Skeletal muscle cell (primary cell): Measurements from ENCODE around the gene FBRS.

Source experiments
- DNase-seq: peaks from one replicate; pipeline ENCODE4 v3.0.0-alpha.2; 2010; ENCODE audit warnings: low read depth
- H3K4me3 ChIP-seq: 2 replicates; pipeline ENCODE4 v1.5.1; 2011; ENCODE audit warnings: low read depth, mild to moderate bottlenecking, control low read depth, low read length, moderate library complexity

The FBRS gene

DNA sequence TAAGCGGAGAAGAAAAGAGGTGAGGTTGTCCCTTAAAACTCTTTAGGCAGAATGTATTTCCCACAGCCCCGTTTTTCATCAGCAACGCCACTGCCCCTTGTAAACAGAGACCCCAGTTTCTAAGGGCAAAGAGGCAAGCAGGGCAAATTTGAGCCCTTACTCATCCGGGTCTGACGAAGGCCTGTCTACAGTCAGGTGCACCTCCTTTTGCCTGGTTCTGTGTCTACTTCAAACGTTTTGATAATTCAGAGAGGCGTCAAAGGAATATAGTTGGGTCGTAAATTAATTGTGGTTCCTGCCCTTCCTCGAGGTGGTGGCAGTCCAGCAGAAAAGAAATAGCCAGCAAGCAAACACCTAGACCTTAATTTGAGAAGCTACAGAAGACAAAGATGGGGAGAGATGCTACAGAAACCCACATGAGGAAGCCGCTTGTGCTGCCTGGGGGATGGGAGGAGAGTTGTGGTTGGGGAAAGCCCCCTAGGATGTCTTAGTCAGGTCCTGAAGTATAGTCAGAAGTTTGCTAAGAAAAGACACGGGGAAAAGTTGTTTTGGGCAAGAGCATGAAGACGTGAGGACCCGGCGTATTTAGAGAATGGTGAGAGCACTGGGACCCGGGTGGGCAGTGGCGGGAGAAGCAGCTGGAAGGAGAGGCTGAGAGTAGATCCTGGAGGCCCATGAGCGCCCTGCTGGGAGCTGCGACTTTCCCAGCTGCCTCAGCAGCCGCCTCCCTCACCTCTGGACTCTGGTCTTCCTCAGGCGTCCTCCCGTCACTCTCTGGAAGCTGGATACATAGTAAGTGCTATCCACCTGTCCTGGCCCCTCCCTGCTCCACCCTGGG lies 2.4 kb downstream of the FBRS start:
- DNase-seq, result no peak
- H3K4me3 ChIP-seq, result peak overlapping the region; percentile 77

DNA sequence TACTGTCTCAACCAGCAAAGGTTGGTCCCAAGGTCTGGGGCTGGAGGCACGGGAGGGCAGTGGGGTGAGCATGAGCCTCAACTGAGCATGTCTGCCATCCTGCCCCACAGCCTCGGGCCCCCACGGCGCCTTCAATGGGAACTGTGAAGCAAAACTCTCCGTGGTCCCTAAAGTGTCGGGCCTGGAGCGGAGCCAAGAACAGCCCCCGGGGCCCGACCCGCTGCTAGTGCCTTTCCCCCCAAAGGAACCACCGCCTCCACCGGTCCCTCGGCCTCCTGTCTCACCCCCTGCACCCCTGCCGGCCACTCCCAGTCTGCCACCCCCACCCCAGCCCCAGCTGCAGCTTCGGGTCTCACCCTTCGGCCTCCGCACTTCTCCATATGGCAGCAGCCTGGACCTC lies 4.2 kb downstream of the FBRS start:
- no peak for DNase-seq
- H3K4me3 ChIP-seq, result no peak overlapping the region

DNA sequence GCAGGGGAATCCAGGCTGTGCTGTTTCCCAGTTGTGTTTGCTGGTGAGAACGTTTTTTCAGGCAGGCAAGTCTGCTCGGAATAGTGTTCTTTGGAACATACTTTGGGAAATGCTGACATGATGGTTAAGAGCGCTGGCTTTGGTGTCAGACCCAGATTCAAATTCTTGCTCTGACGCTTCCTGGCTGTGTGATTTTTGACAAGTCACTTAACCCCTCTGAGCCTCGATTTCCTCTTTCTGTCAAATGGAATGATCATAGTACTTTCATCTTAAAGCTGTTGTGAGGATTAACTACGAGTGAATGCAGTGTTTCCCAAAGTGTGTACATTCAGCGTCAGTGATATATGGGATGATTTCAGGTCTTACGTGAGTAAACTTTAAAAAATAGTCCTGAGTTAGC lies 4.8 kb downstream of the FBRS start:
- no peak overlapping the region for H3K4me3 ChIP-seq

GRCh38 chr16:30663820-30664219 lies 5.6 kb downstream of the FBRS start:
- H3K4me3 ChIP-seq, result no peak overlapping the region
- no peak for DNase-seq

More for the DNA sequence above, 4.8 kb downstream of the FBRS start:
- no peak for DNase-seq

DNA sequence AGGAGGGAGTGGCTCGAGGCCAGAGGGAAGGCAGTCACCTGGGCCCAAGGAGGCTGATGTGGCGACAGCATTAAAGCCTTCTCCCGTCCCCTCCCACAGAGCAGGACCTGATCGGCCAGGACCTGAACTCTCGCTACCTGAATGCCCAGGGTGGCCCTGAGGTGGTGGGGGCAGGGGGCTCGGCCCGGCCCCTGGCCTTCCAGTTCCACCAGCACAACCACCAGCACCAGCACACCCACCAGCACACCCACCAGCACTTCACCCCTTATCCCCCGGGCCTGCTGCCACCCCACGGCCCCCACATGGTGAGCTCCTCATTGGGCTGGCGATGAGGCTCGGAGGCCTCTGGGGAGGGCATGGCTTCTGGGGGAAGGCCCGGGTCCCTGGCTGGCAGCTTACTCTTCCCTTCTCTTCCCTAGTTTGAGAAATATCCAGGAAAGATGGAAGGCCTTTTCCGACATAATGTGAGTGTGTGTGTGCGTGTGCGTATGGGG lies 6.4 kb downstream of the FBRS start:
- H3K4me3 ChIP-seq, result no peak overlapping the region
- no peak for DNase-seq

GRCh38 chr16:30665155-30665829 lies 7.1 kb downstream of the FBRS start:
- DNase-seq, result no peak
- no peak overlapping the region for H3K4me3 ChIP-seq

DNA sequence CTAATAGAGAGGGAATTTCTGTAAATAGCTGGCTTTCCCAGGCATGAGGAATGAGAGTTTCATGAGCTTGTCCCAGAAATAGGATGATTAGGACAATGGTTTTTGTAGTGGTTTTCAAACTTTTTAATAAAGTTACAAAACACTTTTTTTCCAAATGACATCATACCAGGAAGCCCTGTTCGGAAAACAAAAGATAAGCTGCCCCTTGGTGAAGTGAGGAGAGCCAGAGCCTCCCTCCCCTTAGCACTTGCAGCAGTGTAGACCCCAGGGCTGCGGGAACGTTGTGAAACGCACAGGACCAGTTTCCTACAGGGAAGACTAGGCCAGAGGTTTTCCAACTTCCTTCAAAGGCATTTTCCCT lies 7.6 kb downstream of the FBRS start:
- no peak for DNase-seq
- no peak overlapping the region for H3K4me3 ChIP-seq

- DNase-seq, result no peak
- H3K4me3 ChIP-seq, result no peak overlapping the region
Observed at GRCh38 chr16:30666681-30667080, 8.4 kb downstream of the FBRS start.

GRCh38 chr16:30667361-30667905 lies 9.2 kb downstream of the FBRS start:
- H3K4me3 ChIP-seq, result no peak overlapping the region
- no peak for DNase-seq

DNA sequence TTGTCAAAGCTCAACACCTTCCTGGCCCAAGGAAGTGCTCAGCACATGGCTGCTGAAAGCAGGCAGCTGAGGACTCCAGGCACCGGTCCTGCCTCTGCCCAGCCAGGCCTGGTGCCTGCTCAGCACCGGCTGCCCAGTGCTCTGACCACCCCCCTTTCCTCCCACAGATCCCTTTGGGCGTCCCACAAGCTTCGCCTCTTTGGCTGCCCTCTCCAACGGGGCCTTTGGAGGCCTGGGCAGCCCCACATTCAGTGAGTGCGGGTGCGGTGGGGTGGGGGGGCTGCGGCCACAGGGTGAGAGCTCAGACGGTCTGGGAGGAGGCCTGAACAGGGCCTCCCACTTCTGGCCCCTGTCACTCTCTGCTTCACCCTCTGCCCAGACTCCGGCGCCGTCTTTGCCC lies 10.2 kb downstream of the FBRS start:
- no peak overlapping the region for H3K4me3 ChIP-seq
- DNase-seq, result no peak

GRCh38 chr16:30669026-30669902 lies 11.0 kb downstream of the FBRS start:
- no peak for DNase-seq
- no peak overlapping the region for H3K4me3 ChIP-seq

DNA sequence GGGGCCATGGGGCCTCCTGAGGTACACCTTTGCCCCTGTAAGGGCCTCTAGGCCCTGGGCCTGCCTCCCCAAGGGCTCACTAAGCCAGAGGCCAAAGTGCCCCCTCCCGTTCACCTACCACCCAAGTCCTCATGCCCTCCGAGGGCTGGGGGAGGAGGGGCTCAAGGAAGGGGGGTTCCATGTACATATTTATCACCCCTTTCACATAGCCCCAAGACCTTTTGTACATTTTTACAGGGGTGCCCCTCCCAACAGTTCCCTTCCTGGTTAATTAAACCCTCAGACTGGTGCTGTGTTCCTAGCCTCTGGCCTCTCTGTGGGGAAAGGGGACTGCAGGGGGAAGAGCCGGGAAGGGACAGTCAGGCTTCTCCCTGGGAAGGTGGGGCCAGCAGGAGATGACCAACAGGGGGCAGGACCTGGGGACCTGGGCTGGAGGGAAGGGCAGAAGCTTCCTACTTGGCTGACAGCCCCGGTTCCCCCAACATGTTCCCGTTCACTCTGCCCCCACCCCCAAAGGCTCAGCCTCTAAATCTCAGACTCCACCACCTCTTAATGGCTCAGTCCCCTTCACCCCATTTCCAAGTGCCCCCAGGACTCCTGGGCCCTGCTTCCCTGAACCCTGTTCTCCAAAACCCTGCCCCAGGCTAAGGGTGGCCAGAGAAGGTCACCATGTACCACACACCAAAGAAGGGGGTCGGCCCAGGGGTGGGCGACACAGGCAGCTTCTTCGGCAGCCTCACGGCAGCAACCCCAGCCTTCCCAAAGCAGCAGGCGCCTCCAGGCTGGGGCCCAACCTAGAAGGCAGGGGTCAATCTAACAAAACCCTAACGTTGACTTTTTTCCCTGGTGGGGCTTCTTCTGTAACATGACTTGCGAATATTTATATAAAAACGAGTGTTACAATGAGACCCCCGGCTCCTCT lies 11.9 kb downstream of the FBRS start:
- DNase-seq, result no peak
- no peak overlapping the region for H3K4me3 ChIP-seq

GRCh38 chr16:30675143-30675542 lies 16.9 kb downstream of the FBRS start:
- no peak for DNase-seq
- no peak overlapping the region for H3K4me3 ChIP-seq

GRCh38 chr16:30677931-30678585 lies 19.8 kb downstream of the FBRS start:
- H3K4me3 ChIP-seq, result no peak overlapping the region
- no peak for DNase-seq

- no peak for DNase-seq
- no peak overlapping the region for H3K4me3 ChIP-seq
Observed at GRCh38 chr16:30678586-30678970, 20.3 kb downstream of the FBRS start.

DNA sequence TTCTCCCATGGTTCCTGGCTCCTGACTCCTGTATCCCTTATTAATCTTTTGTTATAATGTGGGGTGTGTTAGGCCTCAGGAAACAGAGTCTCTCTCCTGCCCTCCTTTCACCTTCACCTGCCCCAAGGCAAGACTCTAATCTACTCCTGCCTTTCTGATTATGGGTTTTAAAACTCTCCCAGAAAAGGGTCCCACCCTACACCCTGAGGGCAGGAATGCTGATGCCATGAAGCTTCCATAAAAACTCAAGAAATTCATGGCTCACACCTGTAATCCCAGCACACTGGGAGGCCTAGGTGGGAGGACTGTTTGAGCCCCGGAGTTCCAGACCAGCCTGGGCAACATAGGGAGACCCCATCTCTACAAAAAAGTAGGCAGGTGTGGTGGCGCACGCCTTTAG lies 22.1 kb downstream of the FBRS start:
- no peak overlapping the region for H3K4me3 ChIP-seq
- no peak for DNase-seq

DNA sequence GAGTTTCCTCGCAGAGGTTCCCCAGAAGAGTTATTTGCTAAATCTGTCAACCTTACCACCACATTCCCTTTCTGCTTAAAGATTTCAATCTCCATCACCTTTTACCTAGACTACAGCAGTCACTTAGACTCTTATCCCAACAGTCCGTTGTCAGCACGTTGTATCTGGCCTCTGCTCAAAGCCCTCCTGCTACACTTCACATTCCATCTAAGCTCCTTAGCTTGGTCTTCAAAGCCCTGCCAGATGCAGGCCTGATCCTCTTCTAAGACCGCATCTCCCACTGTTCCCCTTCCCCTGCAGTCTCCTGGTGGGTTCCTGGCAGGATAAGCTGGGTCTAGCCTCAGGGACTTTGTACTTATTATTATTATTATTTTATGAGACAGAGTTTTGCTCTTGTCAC lies 30.5 kb downstream of the FBRS start:
- no peak for DNase-seq
- H3K4me3 ChIP-seq, result no peak overlapping the region

- DNase-seq, result no peak
- H3K4me3 ChIP-seq, result no peak overlapping the region
Observed at GRCh38 chr16:30691907-30692306, 33.7 kb downstream of the FBRS start.
